ENCODE data around the gene PTGER4. TPM values are rescaled to one million over a fixed set of nuclear protein-coding genes. Genes with fewer than 3 reads are reported as not detected.
"Not testable (repeated sequence)": the region's sequence is repeated elsewhere in the genome, so short reads cannot be mapped to it uniquely, and the experiment has no call there.

Gene PTGER4
- total RNA-seq, 3 donors from 2014 or later: 38.5 to 58.4 (median 50.8) TPM

DNA sequence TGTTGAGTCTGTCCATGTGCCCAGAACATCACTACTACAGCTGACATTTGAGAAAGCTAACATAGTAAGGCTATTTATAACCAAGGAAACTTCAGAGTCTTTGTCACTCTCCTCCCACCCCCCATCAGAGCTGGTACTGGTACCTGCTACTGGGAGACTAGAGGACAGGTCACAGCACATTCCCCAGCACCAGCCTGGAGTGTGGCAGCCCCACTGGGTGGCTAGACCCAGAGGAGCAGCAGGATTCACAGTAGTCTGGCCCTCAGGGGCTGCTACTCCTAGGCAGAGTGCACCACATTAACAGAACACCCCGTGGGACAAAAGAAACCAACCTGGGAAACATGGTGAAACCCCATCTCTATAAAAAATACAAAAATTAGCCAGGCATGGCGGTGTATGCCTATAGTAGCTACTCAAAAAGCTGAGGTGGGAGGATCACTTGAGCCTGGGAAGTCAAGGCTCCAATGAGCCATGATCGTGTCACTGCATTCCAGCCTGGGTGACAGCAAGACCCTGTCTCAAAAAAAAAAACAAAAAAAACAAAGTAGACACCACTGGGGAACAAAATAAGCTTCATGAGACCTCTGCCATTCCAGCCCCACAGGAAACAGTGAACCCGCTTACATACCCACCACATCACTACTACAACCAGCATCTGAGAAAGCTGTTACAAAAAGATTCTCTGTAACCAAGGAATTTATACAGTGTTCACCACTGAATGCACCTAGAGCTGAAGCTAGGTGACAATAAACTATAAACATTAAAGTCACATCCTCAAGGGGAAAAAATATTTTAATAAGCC is 26.3 kb upstream of the PTGER4 start:
- no peak overlapping the region for H3K4me3 ChIP-seq
- TF ChIP-seq, protein P1, sequence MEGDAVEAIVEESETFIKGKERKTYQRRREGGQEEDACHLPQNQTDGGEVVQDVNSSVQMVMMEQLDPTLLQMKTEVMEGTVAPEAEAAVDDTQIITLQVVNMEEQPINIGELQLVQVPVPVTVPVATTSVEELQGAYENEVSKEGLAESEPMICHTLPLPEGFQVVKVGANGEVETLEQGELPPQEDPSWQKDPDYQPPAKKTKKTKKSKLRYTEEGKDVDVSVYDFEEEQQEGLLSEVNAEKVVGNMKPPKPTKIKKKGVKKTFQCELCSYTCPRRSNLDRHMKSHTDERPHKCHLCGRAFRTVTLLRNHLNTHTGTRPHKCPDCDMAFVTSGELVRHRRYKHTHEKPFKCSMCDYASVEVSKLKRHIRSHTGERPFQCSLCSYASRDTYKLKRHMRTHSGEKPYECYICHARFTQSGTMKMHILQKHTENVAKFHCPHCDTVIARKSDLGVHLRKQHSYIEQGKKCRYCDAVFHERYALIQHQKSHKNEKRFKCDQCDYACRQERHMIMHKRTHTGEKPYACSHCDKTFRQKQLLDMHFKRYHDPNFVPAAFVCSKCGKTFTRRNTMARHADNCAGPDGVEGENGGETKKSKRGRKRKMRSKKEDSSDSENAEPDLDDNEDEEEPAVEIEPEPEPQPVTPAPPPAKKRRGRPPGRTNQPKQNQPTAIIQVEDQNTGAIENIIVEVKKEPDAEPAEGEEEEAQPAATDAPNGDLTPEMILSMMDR (IDR thresholded peaks at IDR 0.05): no peak
- peak in 1 of 3 donors; percentile 18 for DNase-seq
- no peaks in the 10 kb centered on the region for H3K36me3 ChIP-seq (ENCODE audit: low read depth)
- peak; percentile 3 for ATAC-seq
- no peaks in the 10 kb centered on the region for H3K9me3 ChIP-seq
- H3K4me1 ChIP-seq (ENCODE audit: low read depth): peaks cover 5% of the 10 kb centered on the region
- intact Hi-C loops (cut with DNase I, micrococcal nuclease): no loop called here

DNA sequence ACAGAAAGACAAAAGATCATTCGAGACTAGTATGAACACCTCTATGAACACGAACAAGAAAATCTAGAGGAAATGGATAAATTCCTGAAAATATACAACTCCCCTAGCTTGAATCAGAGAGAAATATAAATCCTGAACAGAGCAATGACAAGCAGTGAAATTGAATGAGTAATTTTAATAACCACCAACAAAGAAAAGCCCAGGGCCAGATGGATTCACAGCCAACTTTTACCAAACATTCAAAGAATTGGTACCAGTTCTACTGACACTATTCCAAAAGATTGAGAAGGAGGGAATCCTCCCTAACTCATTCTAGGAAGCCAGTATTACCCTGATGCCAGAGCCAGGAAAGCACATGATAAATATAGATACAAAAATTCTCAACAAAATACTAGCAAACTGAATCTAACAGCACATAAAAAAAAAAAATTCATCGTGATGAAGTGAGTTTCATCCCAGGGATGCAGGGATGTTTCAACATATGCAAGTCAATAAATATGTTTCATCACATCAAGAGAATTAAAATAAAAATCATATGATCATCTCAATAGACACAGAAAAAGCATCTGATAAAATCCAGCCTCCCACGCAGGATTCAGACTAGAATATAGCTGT is 25.2 kb upstream of the PTGER4 start:
- Histone ChIP-seq H3K4me3 (no peak overlapping the region), H3K4me1 (ENCODE audit: low read depth) (peaks cover 5% of the 10 kb centered on the region), H3K9me3 (no peaks in the 10 kb centered on the region), H3K36me3 (ENCODE audit: low read depth) (no peaks in the 10 kb centered on the region)
- DNase-seq (no peak), ATAC-seq (no peak)
- intact Hi-C loops (cut with DNase I, micrococcal nuclease): no loop called here
- TF ChIP-seq, protein P1 (IDR thresholded peaks at IDR 0.05): no peak

DNA sequence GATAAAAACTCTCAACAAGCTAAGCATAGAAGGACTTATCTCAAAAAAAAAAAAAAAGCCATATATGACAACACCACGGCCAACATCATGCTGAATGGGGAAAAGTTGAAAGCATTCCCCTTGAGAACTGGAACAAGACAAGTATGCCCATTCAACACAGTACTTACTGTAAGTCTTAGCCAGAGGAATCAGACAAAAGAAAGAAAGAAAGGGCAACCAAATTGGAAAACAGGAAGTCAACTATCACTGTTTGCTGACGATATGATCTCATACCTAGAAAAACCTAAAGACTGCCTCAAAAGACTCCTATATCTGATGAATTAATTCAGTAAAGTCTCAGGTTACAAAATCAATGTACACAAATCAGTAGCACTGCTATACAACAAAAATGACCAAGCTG is 24.6 kb upstream of the PTGER4 start:
- no peaks in the 10 kb centered on the region for H3K36me3 ChIP-seq (ENCODE audit: low read depth)

GRCh38 chr5:40656091-40656490 is 23.6 kb upstream of the PTGER4 start:
- ATAC-seq; intact Hi-C loops (cut with DNase I, micrococcal nuclease); H3K9me3 ChIP-seq; H3K4me1 ChIP-seq (ENCODE audit: low read depth); DNase-seq; H3K4me3 ChIP-seq; H3K36me3 ChIP-seq (ENCODE audit: low read depth): not testable (repeated sequence)

More for the DNA sequence above, 24.6 kb upstream of the PTGER4 start:
- H3K4me1 ChIP-seq (ENCODE audit: low read depth): peaks cover 5% of the 10 kb centered on the region
- intact Hi-C loops (cut with DNase I, micrococcal nuclease): no loop called here
- TF ChIP-seq, protein P1 (IDR thresholded peaks at IDR 0.05): no peak
- ATAC-seq: no peak
- no peak overlapping the region for H3K4me3 ChIP-seq
- DNase-seq: no peak
- H3K9me3 ChIP-seq: no peaks in the 10 kb centered on the region

DNA sequence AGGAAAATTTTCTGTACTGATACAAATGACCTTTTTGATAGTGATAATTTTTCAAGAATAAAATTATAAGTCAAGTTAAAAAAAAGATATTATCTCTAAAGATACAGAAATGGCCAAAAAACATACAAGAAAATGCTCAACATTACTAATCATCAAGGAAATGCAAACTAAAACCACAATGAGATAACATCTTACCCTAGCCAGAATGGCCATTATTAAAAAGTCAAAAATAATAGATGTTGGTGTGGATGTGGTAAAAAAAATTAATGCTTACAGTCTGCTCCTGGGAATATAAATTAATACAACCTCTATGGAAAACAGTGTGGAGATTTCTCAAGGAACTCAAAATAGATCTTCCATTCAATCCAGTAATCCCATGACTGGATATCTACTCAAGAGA is 22.9 kb upstream of the PTGER4 start:
- Histone ChIP-seq H3K36me3 (ENCODE audit: low read depth) (no peaks in the 10 kb centered on the region), H3K9me3 (no peaks in the 10 kb centered on the region), H3K4me3 (no peak overlapping the region), H3K4me1 (ENCODE audit: low read depth) (peaks cover 5% of the 10 kb centered on the region)
- ATAC-seq: no peak
- no peak for DNase-seq
- intact Hi-C loops (cut with DNase I, micrococcal nuclease): no loop called here
- TF ChIP-seq, protein P1 (IDR thresholded peaks at IDR 0.05): no peak

- intact Hi-C loops (cut with DNase I, micrococcal nuclease): no loop called here
- Histone ChIP-seq H3K36me3 (ENCODE audit: low read depth) (no peaks in the 10 kb centered on the region), H3K9me3 (no peaks in the 10 kb centered on the region), H3K4me1 (ENCODE audit: low read depth) (no peaks in the 10 kb centered on the region), H3K4me3 (no peak overlapping the region)
- ATAC-seq: no peak
- no peak for DNase-seq
- TF ChIP-seq, protein P1 (IDR thresholded peaks at IDR 0.05): no peak
Measured at GRCh38 chr5:40660751-40661150, 19.0 kb upstream of the PTGER4 start.

All from mucosa of descending colon (tissue), 3 donors.